HG03064 (cell line): ENCODE results near the gene TTYH2.

Experiments used
- ATAC-seq: cut with Tn5 transposase; IDR thresholded peaks from one replicate; pipeline ENCODE4 v1.9.1; 2021; ENCODE audit warnings: low read depth; ENCODE audit not compliant: unreplicated experiment

TTYH2 gene

GRCh38 chr17:74213861-74214391 lies 555 bp downstream of the TTYH2 start:
- no peak for ATAC-seq

DNA sequence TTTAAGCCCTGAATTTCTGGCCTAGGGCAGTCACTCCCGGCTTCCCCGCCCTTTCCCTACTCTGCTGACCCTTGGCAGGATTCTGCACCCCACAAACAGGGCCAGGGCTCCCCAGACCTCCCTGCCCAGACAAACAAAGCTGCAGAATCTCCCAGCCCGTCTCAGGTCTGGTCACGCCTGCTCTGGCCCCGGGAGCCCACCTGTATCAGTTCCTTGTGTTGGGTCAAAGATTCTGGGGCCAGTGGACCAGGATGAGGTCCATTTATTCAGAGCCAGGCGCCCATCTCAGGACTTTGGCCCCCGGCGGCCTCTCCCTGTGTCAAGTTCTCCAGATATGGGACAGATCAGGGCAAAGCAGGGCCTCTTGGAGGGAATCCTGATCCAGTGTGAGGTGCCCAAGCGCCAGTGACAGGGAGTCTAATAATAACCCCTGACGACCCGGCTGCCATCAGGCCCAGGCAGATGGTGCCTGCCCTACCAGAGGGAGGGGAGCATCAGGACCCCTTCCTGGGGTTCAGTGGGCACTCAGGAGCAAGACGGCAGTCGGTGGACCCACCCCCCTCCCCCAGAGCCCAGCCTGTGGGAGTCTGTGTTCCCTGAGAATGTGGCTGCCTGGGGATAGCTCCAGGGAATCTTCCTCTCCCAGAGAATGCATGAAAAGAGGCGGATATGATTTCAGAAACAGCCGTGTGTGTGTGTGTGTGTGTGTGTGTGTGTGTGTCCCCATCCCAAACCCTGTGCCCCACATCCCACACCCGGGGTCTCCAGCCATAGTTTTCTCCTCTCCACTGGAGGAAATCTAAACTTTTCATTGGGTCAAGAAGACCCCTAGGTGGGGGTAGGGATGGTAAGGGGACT lies 1.3 kb downstream of the TTYH2 start:
- ATAC-seq = no peak

- ATAC-seq = no peak
These were observed 2.0 kb downstream of the TTYH2 start for GRCh38 chr17:74215342-74215727.

- no peak for ATAC-seq
These were observed 3.1 kb downstream of the TTYH2 start for GRCh38 chr17:74216505-74216904.

DNA sequence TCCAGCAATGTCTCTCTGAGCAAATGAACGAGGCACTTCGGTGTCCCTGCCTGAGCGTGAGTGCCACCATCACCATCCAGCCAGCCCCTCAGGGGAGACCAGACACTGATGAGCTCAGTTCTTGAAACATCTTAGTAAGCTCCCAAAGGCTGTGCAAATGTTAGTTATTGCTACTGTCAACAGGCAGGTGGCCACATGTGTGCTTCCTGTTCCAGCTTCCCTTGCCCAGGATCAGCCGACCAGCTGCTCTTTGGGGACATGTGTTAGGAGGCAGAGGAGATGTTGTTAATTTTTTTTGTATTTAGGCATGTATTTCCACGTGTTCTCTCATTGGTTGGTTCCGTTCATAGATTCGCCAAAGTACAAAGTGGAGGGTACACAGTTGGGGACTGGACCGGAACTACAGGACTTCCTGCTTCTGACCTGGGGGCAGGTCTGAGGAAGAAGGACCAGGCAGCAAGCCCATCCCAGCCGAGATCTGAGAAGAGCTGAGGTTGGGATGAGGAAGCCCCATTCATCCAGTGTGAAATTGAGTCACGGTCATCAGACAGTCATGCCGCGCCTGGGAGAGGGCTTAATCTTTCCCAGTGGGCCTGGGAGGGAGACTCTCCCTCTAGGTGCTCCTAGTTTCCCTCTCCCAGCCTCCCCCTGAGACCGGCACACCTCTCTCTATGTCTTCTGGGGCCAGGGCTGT lies 3.8 kb downstream of the TTYH2 start:
- ATAC-seq = no peak

- no peak for ATAC-seq
These were observed 4.5 kb downstream of the TTYH2 start for GRCh38 chr17:74217888-74218287.

DNA sequence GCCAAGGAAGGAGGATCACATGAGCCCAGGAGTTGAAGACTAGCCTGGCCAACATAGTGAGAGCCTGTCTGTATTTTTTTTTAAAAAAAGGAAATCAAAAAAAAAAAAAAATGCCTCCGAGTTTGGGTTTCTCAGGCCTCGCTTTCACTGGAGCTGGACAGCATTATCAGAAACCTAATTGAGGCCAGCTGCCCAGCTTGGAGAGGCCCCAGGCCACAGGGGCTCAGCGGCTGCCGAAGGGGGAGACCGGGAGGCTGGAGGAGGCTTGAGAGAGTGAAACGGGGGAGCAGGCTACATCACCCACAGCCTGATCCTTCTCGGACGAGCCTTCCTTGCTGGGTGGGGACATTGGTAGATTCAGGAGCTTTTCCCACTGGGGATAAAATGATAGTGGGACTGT lies 5.1 kb downstream of the TTYH2 start:
- ATAC-seq = no peak

DNA sequence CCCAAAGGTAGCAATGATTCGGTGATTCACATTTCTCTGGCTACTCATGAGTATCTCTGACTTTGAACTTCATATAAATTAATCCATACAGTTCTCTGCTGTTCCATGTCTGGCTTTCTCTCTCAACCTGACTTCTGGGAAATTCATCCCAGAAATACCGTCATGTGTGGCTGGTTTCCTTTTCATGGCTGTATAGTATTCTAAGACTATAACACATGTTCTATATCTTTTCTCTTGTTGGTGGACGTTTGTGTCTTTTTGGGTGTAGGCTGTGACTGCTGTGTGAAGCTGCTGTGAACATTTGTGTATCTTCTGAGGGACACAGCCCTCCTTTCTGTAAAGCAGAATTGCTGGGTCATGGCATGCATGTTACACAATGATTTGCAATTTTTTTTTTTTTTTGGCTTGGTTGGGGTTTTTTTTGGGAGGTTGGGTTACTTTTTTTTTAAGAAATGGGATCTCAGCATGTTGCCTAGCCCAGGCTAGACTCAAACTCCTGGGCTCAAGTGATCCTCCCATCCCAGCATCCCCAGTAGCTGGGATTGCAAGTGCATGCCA lies 6.3 kb downstream of the TTYH2 start:
- ATAC-seq = no peak

DNA sequence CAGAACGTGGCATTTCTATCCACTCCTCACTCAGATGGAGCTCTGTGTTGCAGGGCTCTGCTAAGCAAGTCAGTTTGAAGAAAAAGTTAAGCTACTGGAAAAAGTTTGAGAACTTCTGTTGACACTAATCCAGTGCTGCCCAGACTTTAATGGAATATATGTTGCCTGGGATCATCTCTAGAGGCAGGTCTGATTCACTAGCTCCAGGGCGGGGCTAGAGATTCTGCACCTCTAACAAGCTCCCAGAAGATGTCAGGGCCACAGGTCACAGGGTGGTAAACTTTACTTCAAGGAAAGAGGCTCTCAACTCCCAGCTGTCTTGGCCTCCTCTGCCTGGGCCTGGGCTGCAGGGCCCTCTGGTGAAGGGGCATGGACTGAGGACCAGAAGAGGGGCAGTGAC lies 6.8 kb downstream of the TTYH2 start:
- ATAC-seq = no peak

- no peak for ATAC-seq
These were observed 7.8 kb downstream of the TTYH2 start for GRCh38 chr17:74220946-74221818.

GRCh38 chr17:74222399-74222798 lies 9.0 kb downstream of the TTYH2 start:
- ATAC-seq = no peak

DNA sequence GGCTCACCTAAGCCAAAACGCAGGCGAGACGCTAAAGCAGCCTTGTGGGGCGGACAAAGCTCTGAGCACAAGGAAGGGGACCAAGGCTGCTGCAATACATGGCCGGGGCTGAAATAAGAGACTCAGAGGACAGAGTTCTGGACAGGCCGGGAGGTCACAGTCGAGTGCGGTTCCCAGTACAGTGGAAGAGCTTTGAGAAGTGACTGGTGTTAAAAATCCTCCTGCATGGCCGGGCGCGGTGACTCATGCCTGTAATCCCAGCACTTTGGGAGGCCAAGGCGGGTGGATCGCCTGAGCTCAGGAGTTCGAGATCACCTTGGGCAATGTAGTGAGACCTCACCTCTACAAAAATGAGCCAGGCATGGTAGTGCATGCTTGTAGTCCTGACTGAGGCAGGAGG lies 10.5 kb downstream of the TTYH2 start:
- ATAC-seq = no peak

- no peak for ATAC-seq
These were observed 11.8 kb downstream of the TTYH2 start for GRCh38 chr17:74224959-74225725.

DNA sequence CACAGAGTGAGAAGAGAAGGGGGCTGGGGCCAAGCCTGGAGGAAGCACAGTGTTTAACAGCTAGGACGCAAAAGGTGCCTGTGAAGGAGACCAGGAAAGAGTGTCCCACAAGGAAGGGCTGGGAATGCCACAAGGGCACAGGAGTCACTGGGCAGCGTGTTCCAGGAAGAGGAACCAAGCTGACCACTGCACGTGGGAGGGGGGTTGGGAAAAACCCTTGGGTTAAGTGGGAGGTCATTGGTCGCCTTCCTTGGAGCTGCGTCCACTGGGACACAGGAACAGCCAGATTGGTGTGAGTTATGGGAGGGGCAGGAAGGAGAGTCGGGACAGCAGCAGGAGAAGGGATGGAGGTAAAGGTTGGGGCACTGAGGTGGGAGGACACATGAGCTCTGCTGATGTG lies 12.9 kb downstream of the TTYH2 start:
- no peak for ATAC-seq

DNA sequence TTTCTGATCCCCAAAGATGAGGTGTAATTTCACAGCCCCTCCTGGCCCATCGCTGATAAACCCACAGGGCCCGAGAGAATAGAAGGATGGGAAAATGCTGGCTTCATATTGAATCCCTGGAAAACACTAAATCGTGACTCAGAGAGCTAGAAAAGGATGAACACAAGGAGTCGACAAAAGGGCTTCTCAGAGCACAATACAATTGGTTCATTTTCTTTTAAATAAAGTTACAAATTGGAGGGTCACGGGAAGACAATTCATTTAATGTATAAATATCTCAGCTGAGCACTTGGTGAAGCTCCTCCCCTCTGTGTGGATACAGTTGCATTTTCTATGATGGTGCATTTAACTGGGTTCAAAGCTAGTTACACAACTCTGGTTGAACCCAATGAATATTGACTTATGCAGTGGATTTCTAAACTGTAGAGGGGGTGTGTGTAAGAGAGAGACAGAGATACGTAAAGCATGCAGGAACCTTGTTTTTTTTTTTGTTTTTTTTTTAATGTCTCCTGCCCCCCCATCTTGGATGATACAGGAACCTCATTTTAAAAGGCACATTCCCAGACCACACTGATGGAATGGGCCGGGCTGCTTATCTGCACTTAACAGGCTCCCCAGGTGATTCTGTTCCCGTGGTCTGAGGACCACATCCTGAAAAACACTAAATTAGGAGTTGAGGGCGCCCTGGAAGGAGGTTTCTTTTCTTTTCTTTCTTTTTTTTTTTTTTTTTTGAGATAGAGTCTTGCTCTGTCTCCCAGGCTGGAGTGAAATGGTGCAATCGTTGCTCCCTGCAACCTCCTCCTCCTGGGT lies 14.1 kb downstream of the TTYH2 start:
- ATAC-seq = no peak

- no peak for ATAC-seq
These were observed 15.1 kb downstream of the TTYH2 start for GRCh38 chr17:74228306-74228978.

GRCh38 chr17:74230896-74231295 lies 17.5 kb downstream of the TTYH2 start:
- no peak for ATAC-seq
